Stomach (tissue), 4 donors: ENCODE measurements around the gene MYPOP.

ENCODE experiments used
- CTCF ChIP-seq, 7 experiments: fragments of 450-650 bp in 4 of 7; fragments of 200-600 bp in 3 of 7; sonication (generic) in 3 of 7; IDR thresholded peaks; one replicate each; pipeline ENCODE4 v1.5.1; 2016 to 2019; ENCODE audit warnings: antibody characterized with exemption in 7 of 7, control low read depth in 2 of 7, mild to moderate bottlenecking in 1 of 7
- EP300 ChIP-seq: sonication (generic); formaldehyde crosslinking; IDR thresholded peaks from one replicate; pipeline ENCODE4 v1.6.1; 2017; ENCODE audit warnings: antibody characterized with exemption
- POLR2A ChIP-seq, 4 donors: fragments of 450-650 bp; IDR thresholded peaks; one replicate each; pipeline ENCODE4 v1.6.1; 2016; ENCODE audit warnings: antibody characterized with exemption in 4 of 4, control low read depth in 2 of 4, mild to moderate bottlenecking in 1 of 4, moderate library complexity in 1 of 4

- no peak for TF ChIP-seq CTCF (IDR thresholded peaks at IDR 0.05)
- TF ChIP-seq POLR2A (IDR thresholded peaks at IDR 0.05): no peak
- TF ChIP-seq EP300: no peak
Measured at GRCh38 chr19:45881082-45881908, 21.1 kb downstream of the MYPOP start.
